SK-N-MC (cell line): Measurements from ENCODE around the gene UMPS.

Experiments
- DNase-seq: peaks from one replicate; pipeline ENCODE4 v3.0.0-alpha.2; 2011; ENCODE audit warnings: low read depth, low spot score
- H3K27ac ChIP-seq: fragments of 200-600 bp; sonication (generic); 2 replicates; pipeline ENCODE4 v1.5.1; 2016; ENCODE audit warnings: mixed run types
- H3K36me3 ChIP-seq: fragments of 200-600 bp; sonication (generic); 2 replicates; pipeline ENCODE4 v1.6.1; 2017; ENCODE audit warnings: antibody characterized with exemption, low read length, mixed read lengths; ENCODE audit not compliant: insufficient read depth
- H3K4me3 ChIP-seq: fragments of 200-600 bp; sonication (generic); 2 replicates; pipeline ENCODE4 v1.5.1; 2016
- H3K9ac ChIP-seq: fragments of 200-600 bp; sonication (generic); 2 replicates; pipeline ENCODE4 v1.8.0; 2017; ENCODE audit warnings: mixed run types, mixed read lengths; ENCODE audit not compliant: insufficient read length
- H3K9me3 ChIP-seq: fragments of 200-600 bp; sonication (generic); 2 replicates; pipeline ENCODE4 v1.6.1; 2017; ENCODE audit warnings: low read depth, mild to moderate bottlenecking, antibody characterized with exemption, low read length, moderate library complexity, mixed read lengths
- EZH2 ChIP-seq: fragments of 200-600 bp; sonication (generic); IDR thresholded peaks from one replicate; pipeline ENCODE4 v1.6.1; 2017; ENCODE audit warnings: antibody characterized with exemption
- FOXP2 ChIP-seq: optimal IDR thresholded peaks from 2 replicates; pipeline ENCODE3; 2011; ENCODE audit warnings: mild to moderate bottlenecking, moderate library complexity; ENCODE audit not compliant: insufficient read depth; ENCODE audit errors: extremely low read length, control extremely low read depth
- POLR2AphosphoS5 ChIP-seq: IDR thresholded peaks from 2 replicates; pipeline ENCODE4 v1.6.1; 2012; ENCODE audit warnings: mild to moderate bottlenecking, low read depth, low read length, borderline replicate concordance

The UMPS gene

GRCh38 chr3:124792341-124793040 lies 62.2 kb downstream of the UMPS start:
- Histone ChIP-seq H3K9me3 (no peaks in the 10 kb centered on the region), H3K36me3 (peaks cover 10% of the 10 kb centered on the region; the same call in 1 of the 2 replicates), H3K4me3 (peak overlapping the region; percentile 66; the same call in 1 of the 2 replicates), H3K27ac (peak overlapping the region; percentile 97), H3K9ac (peak overlapping the region; percentile 49)
- no peak for DNase-seq
- TF ChIP-seq POLR2AphosphoS5, result no peak
- TF ChIP-seq FOXP2, result no peak
- TF ChIP-seq EZH2, result no peak

GRCh38 chr3:124793054-124793739 lies 62.9 kb downstream of the UMPS start:
- no peak for DNase-seq
- peaks cover 10% of the 10 kb centered on the region; the same call in 1 of the 2 replicates for H3K36me3 ChIP-seq
- peak overlapping the region; percentile 49 for H3K9ac ChIP-seq
- peak overlapping the region; percentile 97 for H3K27ac ChIP-seq
- TF ChIP-seq EZH2 (no peak), FOXP2 (no peak), POLR2AphosphoS5 (no peak)
- no peak overlapping the region for H3K4me3 ChIP-seq
- no peaks in the 10 kb centered on the region for H3K9me3 ChIP-seq

GRCh38 chr3:124796477-124796876 lies 66.2 kb downstream of the UMPS start:
- H3K27ac ChIP-seq, result no peak overlapping the region
- no peak for DNase-seq
- H3K36me3 ChIP-seq, result peaks cover 10% of the 10 kb centered on the region; the same call in 1 of the 2 replicates
- no peak overlapping the region for H3K4me3 ChIP-seq
- no peaks in the 10 kb centered on the region for H3K9me3 ChIP-seq
- H3K9ac ChIP-seq, result no peak overlapping the region
- TF ChIP-seq POLR2AphosphoS5 (no peak), EZH2 (no peak), FOXP2 (no peak)

GRCh38 chr3:124797426-124797945 lies 67.2 kb downstream of the UMPS start:
- Histone ChIP-seq H3K36me3 (peaks cover 10% of the 10 kb centered on the region; the same call in 1 of the 2 replicates), H3K4me3 (no peak overlapping the region), H3K9ac (no peak overlapping the region), H3K27ac (no peak overlapping the region), H3K9me3 (no peaks in the 10 kb centered on the region)
- DNase-seq, result no peak
- TF ChIP-seq EZH2 (no peak), POLR2AphosphoS5 (no peak)
